Measurements from ENCODE around the gene RSU1. TPM values are rescaled to one million over a fixed set of nuclear protein-coding genes. Genes with fewer than 3 reads are reported as not detected.

The RSU1 gene
- total and polyA plus RNA-seq, 2 of the 13 experiments (the other 11 are each of a cell fraction or from before 2014, with no cell fraction given), result 32.3 to 35.1 TPM

DNA sequence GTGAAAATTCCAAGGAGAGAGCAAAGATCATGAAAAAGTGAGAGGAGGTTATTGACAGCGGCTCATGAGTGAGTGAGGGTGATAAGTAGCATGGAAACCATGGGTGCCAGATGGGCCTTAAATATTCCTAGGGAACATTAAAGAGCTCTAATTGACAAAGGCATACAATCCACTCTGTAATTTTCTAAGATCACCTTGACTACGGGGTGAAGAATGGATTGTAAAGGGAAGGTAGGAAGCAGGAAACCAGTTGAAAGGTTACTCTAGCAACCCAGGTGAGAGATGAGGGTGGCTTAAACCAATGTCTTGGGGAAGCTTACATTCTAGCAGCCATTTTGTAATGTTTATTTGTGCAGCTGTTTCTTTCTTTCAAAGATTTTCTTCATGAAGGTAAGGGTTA lies 75.7 kb downstream of the RSU1 start:
- Histone ChIP-seq H3K27ac (ENCODE audit: extremely low read length, insufficient read depth, low read length) (no peak overlapping the region), H2AFZ (ENCODE audit: low read length) (no peak overlapping the region), H3K27me3 (ENCODE audit: control insufficient read depth in 1 of 2, insufficient read depth in 2 of 2, low read length in 2 of 2) (no peaks in the 10 kb centered on the region), H3K36me3 (replicated peaks in 1 of 2; ENCODE audit: control insufficient read depth in 1 of 2, insufficient read depth in 2 of 2, low read length in 2 of 2) (no peaks in the 10 kb centered on the region), H3K79me2 (ENCODE audit: insufficient read depth, low read length) (no peaks in the 10 kb centered on the region), H4K20me1 (ENCODE audit: insufficient read depth, low read length) (no peaks in the 10 kb centered on the region), H3K9ac (ENCODE audit: insufficient read depth, low read depth, low read length) (no peak overlapping the region), H3K4me2 (ENCODE audit: low read depth, low read length) (no peak overlapping the region), H3K4me1 (ENCODE audit: insufficient read depth, low read length) (no peaks in the 10 kb centered on the region), H3K9me3 (ENCODE audit: low read length) (no peaks in the 10 kb centered on the region), H3K4me3 (replicated peaks in 1 of 3; ENCODE audit: insufficient read depth in 1 of 3, low read depth in 2 of 3, low read length in 3 of 3) (no peak overlapping the region)
- 98% methylated on average over 2 of the region's 2 CpGs for whole genome bisulfite sequencing (ENCODE audit: low lambda C conversion rate)
- ATAC-seq, result no peak
- ChIA-PET CTCF (ENCODE audit: low intra/inter-chr PET ratio, low total read pairs) (no interaction called here), POLR2A (no interaction called here)
- intact Hi-C loops (cut with micrococcal nuclease; ENCODE audit: unreplicated experiment) (no loop called here), in situ Hi-C loops (cut with HindIII; ENCODE audit: extremely low pct_ligation_motif_present, low pct_unique_long_range_greater_than_20kb) (no loop called here)
- no peak for DNase-seq (ENCODE audit: low spot score)
- BruUV-seq (replicated peaks), result no TSS peak
- FAIRE-seq, result no peak
- TF ChIP-seq ESRRA (CRISPR knock-in tag; IDR thresholded peaks at IDR 0.05; ENCODE audit: low read depth) (no peak), CCDC6 (CRISPR knock-in tag; IDR thresholded peaks at IDR 0.05) (no peak), SYNCRIP (IDR thresholded peaks at IDR 0.05; ENCODE audit: insufficient read depth, low read depth, low read length) (no peak)

DNA sequence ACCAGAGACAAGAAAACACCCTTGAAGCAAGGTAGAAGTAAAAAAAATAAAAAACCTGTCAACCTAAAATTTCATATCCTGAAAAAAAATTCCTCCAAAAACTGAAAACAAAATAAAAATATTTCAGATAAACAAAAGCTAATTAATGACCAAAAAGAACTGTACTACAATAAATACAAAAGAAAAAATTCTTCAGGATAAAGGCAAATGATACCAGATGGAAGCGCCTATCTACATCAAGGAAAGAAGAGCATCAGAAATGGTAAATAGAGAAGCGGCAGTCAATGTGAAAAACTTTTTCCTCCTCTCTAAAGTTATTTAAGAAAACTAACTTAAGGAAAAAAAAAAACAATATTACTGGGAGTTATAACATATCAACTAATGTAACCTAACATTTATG lies 79.8 kb downstream of the RSU1 start:
- in situ Hi-C loops (cut with HindIII; ENCODE audit: extremely low pct_ligation_motif_present, low pct_unique_long_range_greater_than_20kb), result no loop called here
- no peak overlapping the region for H2AFZ ChIP-seq (ENCODE audit: low read length)
- H3K9me3 ChIP-seq (ENCODE audit: low read length), result no peaks in the 10 kb centered on the region
- no peak overlapping the region for H3K27ac ChIP-seq (ENCODE audit: extremely low read length, insufficient read depth, low read length)
- no peak for TF ChIP-seq MTA3 (CRISPR knock-in tag; IDR thresholded peaks at IDR 0.05)
- no peak for TF ChIP-seq HOXD1 (CRISPR knock-in tag; IDR thresholded peaks at IDR 0.05)
- no peak for TF ChIP-seq ZFYVE20 (CRISPR knock-in tag; IDR thresholded peaks at IDR 0.05; ENCODE audit: borderline replicate concordance, low read depth)
- TF ChIP-seq ZSCAN21 (CRISPR knock-in tag; IDR thresholded peaks at IDR 0.05; ENCODE audit: borderline replicate concordance), result no peak
- no peak for TF ChIP-seq SATB2 (CRISPR knock-in tag; IDR thresholded peaks at IDR 0.05)
- TF ChIP-seq PHF5A (CRISPR knock-in tag; IDR thresholded peaks at IDR 0.05; ENCODE audit: low read depth, unreplicated experiment), result no peak
- TF ChIP-seq, protein P1, sequence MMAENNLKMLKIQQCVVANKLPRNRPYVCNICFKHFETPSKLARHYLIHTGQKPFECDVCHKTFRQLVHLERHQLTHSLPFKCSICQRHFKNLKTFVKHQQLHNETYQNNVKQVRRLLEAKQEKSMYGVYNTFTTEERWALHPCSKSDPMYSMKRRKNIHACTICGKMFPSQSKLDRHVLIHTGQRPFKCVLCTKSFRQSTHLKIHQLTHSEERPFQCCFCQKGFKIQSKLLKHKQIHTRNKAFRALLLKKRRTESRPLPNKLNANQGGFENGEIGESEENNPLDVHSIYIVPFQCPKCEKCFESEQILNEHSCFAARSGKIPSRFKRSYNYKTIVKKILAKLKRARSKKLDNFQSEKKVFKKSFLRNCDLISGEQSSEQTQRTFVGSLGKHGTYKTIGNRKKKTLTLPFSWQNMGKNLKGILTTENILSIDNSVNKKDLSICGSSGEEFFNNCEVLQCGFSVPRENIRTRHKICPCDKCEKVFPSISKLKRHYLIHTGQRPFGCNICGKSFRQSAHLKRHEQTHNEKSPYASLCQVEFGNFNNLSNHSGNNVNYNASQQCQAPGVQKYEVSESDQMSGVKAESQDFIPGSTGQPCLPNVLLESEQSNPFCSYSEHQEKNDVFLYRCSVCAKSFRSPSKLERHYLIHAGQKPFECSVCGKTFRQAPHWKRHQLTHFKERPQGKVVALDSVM (CRISPR knock-in tag; IDR thresholded peaks at IDR 0.05), result no peak
- TF ChIP-seq ZMAT3 (CRISPR knock-in tag; conservative IDR thresholded peaks at IDR 0.05), result no peak
- no peak for TF ChIP-seq ZNF329 (CRISPR knock-in tag; IDR thresholded peaks at IDR 0.05; ENCODE audit: low read depth)
- TF ChIP-seq, protein P2, sequence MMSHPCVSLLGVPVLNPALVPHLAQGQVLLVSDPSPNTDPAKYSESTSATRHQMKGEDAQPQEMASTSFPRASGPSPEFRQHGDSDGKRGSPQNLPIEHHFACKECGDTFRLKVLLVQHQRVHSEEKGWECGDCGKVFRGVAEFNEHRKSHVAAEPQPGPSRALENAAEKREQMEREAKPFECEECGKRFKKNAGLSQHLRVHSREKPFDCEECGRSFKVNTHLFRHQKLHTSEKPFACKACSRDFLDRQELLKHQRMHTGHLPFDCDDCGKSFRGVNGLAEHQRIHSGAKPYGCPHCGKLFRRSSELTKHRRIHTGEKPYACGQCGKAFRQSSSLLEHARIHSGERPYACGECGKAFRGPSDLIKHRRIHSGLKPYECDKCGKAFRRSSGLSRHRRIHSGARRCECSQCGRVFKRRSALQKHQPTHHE (CRISPR knock-in tag; IDR thresholded peaks at IDR 0.05; ENCODE audit: borderline replicate concordance), result no peak
- no peak for TF ChIP-seq NCOA1 (CRISPR knock-in tag; IDR thresholded peaks at IDR 0.05)
- no peak for TF ChIP-seq ZNF792 (CRISPR knock-in tag; IDR thresholded peaks at IDR 0.05)
- no peak for TF ChIP-seq ETV6 (CRISPR knock-in tag; conservative IDR thresholded peaks at IDR 0.05)
- TF ChIP-seq ZNF251 (CRISPR knock-in tag; IDR thresholded peaks at IDR 0.05), result no peak
- TF ChIP-seq PAF1 (CRISPR knock-in tag; IDR thresholded peaks at IDR 0.05), result no peak
- H3K79me2 ChIP-seq (ENCODE audit: insufficient read depth, low read length), result no peaks in the 10 kb centered on the region
- H3K27me3 ChIP-seq (ENCODE audit: control insufficient read depth in 1 of 2, insufficient read depth in 2 of 2, low read length in 2 of 2), result no peaks in the 10 kb centered on the region
- FAIRE-seq, result no peak
- H3K9ac ChIP-seq (ENCODE audit: insufficient read depth, low read depth, low read length), result no peak overlapping the region
- H3K4me3 ChIP-seq (replicated peaks in 1 of 3; ENCODE audit: insufficient read depth in 1 of 3, low read depth in 2 of 3, low read length in 3 of 3), result no peak overlapping the region
- H3K4me1 ChIP-seq (ENCODE audit: insufficient read depth, low read length), result no peaks in the 10 kb centered on the region
- ChIA-PET CTCF (ENCODE audit: low intra/inter-chr PET ratio, low total read pairs) (no interaction called here), POLR2A (no interaction called here)
- no peaks in the 10 kb centered on the region for H4K20me1 ChIP-seq (ENCODE audit: insufficient read depth, low read length)
- no TSS peak for BruUV-seq (replicated peaks)
- H3K36me3 ChIP-seq (replicated peaks in 1 of 2; ENCODE audit: control insufficient read depth in 1 of 2, insufficient read depth in 2 of 2, low read length in 2 of 2), result no peaks in the 10 kb centered on the region
- no peak for ATAC-seq
- WGBS (ENCODE audit: low lambda C conversion rate), result 97% methylated on average over 2 of the region's 2 CpGs
- H3K4me2 ChIP-seq (ENCODE audit: low read depth, low read length), result no peak overlapping the region
- no peak for DNase-seq (ENCODE audit: low spot score)
- intact Hi-C loops (cut with micrococcal nuclease; ENCODE audit: unreplicated experiment), result no loop called here

Data from HepG2 (cell line).